OCI-LY3 (cell line): ENCODE measurements around the gene FBXO46.

Experiments
- EZH2phosphoT487 ChIP-seq: fragments of 200-600 bp; shearing (Covaris generic); IDR thresholded peaks from 2 replicates; pipeline ENCODE4 v1.6.1; 2018; ENCODE audit warnings: antibody characterized with exemption, mixed run types, low read depth
- TF ChIP-seq, protein P1 (sequence below): fragments of 200-600, 300-600 bp; sonication (generic); IDR thresholded peaks from 2 replicates; pipeline ENCODE4 v1.5.1; 2014; ENCODE audit warnings: antibody characterized with exemption, low read length, low read depth

DNA sequence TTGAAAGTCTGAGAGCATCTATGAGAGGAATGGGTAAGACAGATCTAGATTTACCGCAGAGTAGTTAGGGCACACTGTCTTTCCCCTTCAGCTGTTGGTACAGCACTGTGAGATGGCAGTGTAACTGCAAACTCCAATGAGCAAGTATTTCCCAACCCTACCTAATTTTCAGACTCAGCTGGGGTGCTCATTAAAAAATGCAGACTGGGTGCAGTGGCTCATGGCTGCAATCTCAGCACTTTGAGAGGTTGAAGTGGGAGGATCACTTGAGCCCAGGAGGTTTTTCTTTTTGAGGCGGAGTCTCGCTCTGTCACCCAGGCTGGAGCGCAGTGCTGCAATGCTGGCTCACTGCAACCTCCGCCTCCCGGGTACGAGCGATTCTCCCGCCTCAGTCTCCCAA is 25.6 kb downstream of the FBXO46 start:
- TF ChIP-seq, protein P1, sequence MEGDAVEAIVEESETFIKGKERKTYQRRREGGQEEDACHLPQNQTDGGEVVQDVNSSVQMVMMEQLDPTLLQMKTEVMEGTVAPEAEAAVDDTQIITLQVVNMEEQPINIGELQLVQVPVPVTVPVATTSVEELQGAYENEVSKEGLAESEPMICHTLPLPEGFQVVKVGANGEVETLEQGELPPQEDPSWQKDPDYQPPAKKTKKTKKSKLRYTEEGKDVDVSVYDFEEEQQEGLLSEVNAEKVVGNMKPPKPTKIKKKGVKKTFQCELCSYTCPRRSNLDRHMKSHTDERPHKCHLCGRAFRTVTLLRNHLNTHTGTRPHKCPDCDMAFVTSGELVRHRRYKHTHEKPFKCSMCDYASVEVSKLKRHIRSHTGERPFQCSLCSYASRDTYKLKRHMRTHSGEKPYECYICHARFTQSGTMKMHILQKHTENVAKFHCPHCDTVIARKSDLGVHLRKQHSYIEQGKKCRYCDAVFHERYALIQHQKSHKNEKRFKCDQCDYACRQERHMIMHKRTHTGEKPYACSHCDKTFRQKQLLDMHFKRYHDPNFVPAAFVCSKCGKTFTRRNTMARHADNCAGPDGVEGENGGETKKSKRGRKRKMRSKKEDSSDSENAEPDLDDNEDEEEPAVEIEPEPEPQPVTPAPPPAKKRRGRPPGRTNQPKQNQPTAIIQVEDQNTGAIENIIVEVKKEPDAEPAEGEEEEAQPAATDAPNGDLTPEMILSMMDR, result no peak
- no peak for TF ChIP-seq EZH2phosphoT487
